DLD1 (cell line): ENCODE measurements around the gene ZNF423.
"Not testable (repeated sequence)": the region's sequence is repeated elsewhere in the genome, so short reads cannot be mapped to it uniquely, and the experiment has no call there.

Source experiments
- in situ Hi-C: cut with HindIII; loops from 2 replicates; pipeline ENCODE4 v1.10.0; 2017; ENCODE audit warnings: low sequenced_read_pairs

Gene ZNF423

DNA sequence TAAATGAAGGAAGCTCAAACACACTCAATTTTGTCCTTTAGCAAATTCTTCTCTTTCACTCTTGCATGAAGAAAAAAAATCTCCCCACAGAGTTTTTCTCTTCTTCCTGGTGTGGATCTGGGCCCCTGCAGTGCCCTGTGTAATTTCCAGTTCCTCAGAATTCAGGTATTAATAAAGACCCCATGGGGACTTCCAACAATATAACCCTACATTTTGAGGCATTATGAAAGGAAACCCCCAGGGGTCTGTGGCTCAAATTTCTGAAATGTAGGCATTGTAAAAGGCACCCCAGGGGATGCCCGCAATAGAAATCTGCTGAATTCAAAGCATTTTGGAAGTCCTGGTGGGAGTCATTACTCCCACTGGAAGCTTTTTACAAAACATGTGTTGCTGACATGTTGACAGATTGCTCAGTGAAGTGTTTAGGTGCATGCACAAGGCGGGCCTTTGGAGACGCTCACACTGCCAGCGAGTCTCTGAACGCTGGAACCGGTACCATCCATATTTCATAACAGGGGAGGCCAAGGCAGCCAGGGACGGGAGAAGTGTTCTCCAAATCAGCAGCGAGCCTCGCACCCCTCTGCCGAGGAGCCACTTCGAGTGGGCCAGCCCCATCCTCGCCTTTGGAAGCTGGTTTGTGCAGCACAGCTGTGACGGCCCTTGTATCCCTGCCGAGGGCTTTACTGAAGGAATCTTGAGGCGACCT lies 154.0 kb downstream of the ZNF423 start:
- in situ Hi-C loops = no loop called here

DNA sequence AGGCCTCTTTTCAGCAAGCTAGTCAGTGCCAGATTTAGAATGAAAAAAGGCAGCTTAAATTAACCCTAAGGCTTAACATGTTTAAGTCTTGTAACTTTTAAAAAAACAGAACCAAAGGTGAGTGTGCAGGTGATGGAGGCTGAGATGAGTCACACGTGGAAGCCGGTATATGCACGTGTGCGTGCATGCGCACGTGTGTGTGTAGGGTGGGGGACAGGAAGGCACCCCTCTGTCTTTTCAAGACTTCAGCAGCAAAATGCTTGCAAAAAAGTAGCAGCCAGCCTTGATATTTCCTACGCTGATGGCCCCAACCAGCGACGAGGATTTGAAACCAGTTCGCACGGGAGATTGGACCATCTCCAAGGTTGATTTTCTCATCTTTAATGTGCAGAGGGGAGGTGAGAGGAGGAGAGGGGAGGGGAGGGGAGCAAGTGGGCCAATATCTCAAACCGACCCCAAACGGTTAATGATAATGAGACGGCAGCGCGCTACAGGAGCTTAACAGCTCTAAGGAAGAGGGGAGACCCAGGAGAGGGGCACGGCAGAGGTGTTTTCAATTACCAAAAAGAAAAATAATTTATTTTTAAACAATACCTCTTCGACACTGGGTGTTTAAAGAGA lies 154.7 kb downstream of the ZNF423 start:
- in situ Hi-C loops = no loop called here

DNA sequence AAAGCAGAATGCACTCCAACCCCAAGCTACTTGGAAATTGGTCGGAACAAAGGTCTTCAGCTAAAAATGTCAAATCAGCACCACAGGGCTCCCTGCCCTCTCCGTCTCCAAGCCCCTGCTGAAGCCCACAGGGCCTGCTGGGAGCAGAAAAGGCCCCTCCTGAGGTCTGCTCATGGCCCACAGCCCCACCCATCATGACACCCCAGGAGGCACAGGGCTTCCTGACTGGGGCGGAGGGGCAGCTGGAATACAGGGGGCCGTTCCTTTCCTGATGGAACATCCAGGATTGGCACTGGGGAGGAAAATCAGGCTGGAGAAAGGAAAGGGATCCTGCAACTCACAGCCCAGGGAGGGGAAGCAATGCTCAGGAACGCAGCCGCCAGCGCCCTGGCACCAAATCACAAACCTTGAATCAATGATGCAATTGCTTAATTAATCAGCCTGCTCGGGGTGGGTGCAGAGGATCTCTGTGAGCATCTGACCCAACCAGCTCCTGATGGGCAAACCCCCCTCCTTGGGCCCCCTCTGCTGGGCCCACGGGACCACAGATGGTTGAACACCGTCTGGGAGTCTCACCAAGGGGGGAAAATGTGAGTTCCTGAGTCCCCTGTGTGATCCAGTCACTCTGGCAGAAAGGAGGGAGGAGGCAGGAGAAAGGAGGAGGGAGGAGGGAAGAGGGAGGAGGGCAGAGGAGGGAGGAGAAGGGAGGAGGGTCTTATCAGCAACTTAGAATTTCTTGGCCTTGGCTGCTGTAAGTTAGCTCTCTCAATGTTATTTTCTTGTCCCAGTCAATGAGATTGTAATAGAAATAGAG lies 155.5 kb downstream of the ZNF423 start:
- in situ Hi-C loops = no loop called here

DNA sequence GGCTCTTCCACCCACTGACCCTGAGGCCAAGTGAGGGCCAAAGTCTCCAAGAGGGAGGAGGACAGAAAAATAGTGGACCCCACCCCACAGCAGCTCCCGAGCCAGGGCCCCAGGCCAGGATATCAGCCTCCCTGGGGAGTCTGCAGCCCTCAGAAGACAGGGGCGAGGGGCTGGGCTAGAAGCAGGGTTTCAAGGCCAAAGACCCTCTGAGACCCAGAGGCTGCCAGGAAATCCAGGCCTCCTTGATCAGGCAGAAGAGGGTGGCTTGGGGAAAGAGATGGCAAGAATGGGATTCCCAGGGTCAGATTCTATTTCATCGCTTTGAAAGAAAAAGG lies 156.1 kb downstream of the ZNF423 start:
- in situ Hi-C loops = no loop called here

DNA sequence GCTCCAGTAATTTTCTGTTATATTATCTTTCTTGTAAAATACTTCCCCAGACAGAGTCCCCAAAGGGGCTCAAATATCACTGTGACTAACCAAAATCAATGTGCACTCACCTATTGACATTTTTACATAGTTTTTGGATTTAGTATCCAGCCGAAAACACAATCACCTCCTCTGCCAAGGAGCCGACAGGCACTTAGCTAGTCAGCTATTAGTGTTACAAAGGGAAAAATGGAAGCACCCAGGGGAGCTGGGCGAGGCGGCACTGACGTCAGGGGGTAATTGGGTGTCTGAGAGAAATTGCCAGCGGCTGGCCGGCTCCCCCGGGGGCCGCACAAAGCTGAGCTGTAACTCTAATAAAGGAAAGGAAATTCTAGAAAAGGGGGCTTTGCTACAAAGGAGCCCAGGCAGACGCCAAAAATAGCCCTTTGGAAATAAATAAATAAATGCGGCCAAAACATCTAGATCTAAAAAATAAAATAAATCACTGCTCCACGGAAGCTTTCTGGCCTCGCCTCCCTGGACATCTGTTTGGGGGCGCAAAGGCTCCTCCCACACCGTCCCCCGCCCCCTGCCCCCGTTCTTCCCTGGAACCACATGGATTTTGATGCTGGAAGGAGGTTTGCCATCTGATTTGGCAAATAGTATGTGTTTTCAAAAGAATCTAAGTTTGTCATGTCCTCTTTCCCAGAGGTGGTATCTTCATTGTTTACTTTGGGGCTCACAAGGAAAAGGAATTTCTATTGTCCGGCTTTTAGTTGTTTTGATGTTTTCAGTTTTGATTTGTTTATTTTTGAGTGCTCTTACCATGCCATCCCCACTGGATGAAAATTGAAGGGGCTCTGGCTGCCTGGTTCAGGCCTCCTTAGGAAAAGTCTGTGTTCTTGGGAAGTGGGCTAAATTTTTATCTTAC lies 156.7 kb downstream of the ZNF423 start:
- in situ Hi-C loops = no loop called here

DNA sequence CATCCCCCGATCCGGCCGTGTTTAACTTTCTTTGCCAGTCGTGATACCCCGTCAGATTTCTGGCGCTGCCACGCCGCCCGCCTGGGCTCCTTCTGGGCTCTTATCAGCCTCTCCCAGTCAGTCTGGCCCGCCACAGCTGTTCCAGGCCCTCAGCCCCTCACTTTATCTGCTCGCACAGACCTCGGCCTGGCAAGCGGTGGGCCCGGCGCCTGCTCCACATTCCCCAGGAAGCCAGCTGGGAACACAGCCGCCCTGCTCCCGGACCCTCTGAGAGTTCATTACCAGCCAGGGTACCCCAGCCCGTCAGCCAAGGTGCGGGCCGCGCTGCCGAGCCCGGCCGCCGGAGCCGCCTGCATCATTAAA lies 157.5 kb downstream of the ZNF423 start:
- in situ Hi-C loops = no loop called here

DNA sequence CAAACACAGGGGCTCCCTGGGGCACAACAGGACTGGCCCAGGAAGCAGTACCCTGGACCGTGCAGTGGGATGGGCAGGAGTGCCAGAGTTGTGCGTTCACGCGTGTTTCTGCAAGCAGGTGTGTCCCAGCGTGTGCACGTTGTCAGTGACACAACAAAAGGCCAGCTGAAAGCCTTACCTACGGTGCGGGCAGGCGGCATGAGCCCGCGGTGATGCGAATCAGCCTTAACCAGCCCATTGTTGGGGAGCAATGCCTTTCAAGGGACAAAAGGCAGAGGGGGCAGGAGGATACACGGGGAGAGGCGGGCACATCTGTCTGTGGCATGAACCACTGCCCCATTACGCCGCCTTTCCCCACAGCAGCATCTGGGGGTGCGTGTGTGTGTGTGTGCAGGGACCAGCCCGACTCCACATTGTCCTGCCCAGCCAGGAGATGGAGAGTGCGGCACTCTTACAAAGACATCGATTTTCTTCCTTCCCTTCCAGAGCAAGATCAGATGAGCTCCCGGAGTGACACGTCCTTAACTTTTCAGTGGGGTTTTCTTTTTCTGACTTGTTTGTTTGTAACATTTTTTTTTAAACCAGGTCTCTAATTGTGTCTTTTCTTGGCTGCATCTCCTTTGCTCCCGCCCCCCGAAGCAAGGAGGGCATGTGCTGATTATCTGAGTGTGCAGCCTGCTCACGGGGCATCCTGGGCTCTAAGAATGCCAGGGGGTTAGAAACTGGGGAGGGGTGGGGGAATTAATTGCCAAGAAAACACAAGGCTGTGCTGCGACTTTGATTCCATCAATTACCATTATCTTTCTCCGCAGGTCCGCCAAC lies 158.1 kb downstream of the ZNF423 start:
- in situ Hi-C loops = no loop called here

DNA sequence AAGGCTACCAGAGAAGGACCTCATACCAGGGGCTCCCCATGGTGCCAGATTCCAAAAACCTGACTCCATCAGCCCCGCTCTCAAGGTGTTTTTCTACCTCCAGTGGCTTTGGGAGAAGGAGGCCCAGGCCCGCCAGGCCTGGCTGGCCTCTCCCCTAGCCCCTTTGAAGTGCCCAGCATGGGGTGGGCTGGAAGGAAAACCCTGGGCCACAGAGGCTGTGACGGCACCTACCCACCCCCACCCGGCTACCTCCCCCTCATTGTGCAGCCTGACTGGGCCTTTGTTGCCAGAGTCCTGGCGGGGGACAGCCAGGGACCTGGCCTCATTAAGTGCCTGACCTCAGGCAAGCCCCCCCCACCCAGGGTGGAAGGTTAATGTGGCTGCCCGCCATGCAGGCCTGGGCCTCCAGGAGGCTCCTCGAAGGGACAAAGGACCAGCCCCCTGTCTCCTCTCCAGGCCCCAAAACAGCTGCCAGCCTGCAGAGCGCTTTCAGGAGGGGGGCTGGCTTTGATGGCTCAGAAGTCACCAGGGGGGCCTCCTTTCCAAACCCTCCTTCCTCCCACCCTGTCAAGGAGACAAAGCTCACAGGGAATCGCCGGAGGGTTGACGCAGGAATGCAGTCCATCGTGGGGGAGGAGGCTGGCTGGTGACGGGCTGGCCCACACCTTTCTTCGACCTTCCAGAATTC lies 159.4 kb downstream of the ZNF423 start:
- in situ Hi-C loops = no loop called here

DNA sequence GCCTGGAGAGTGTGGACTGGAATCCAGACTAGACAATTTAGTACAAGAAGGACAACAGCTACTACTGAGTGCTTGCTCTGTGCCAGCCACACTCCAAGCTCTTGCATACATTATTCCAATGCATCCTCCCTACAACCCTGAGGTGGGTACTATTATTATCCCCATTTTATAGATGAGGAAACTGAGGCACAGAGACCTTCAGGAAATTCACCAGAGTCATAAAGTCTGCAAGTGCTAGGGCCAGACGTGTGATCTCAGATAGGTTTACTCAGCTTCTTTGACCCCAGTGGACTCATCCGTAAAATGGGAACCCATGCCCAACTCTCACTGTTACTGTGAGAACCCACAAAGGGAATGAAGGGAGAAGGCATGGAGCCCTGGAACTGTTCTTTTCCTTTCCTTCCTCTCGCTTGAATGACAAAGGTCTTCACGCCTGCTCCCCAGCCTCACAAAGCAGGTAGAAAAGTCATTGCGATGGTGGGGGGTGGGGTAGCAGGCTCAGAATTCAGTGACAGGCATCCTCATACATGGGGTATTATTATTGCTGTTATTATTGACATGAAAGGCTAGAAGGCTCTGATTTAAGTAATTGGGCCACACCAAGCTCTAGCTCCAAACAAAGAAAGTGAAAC lies 160.0 kb downstream of the ZNF423 start:
- in situ Hi-C loops = no loop called here

DNA sequence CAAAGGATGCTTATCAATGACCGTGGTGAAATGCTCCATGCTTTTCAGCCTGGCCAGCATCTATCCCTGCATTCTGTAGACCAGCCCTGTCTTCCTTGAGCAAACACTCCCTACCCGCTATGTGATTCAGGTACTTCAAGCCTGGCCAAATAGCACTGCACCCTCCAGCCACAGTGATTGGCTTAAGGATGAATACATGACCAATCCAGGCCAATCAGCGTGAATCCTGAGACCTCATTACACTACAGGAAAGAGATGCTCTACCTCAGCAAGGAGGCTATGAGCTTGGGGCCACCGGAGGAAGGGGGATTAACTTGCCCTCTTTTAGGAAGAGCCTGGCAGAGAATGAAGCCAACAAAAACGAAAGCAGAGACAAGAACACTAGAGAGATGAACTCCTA lies 162.5 kb downstream of the ZNF423 start:
- in situ Hi-C loops = no loop called here

DNA sequence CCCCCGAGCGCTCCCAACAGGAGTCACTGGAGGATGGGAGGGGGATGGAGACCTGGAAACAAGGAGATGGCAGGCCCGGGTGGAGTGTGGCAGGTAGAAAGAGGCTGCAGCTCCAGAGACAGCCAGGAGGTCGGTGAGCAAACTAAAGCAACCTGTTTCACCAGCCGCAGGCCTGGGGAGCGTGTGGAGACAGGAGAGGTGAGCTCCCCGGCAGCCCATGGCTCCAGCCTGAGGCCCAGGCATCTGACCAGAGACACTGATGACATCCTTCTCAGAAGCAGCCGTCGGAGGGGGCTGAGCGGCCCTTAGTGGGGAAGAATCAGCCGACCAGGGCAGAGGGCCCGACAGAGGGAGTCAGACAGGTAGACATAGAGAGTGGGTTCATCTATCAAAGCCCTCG lies 165.1 kb downstream of the ZNF423 start:
- in situ Hi-C loops = no loop called here

DNA sequence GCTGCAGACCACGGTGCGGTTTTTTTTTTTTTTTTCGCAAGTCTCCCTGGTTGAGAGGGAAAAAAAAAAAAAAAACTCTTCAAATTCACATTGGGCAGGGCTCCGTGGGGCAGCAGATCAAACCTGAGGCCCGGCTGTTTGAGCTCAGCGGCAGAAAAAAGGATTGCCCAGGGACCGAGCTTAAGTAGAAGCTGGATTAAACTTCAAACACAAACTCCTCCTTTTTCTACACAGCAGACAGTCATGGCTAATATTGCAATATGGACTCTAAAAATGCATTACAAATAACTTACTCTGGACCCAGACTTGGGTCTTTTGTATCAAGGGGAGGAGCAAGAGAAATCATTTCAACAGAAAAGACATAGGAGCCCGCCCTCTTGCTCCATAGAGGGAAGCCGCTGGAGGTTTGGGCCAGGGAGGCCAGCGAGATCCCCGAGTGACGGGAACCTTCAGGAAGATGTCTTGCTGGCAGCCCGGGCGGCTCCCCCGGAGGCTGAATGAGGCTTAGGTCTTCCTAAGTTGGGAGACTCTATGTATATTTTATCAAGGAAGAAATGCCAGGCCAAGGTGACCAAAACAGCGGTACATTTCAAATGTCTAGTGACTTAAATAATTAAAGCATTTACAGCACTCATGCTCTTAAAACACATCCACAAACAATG lies 167.7 kb downstream of the ZNF423 start:
- in situ Hi-C loops = no loop called here

DNA sequence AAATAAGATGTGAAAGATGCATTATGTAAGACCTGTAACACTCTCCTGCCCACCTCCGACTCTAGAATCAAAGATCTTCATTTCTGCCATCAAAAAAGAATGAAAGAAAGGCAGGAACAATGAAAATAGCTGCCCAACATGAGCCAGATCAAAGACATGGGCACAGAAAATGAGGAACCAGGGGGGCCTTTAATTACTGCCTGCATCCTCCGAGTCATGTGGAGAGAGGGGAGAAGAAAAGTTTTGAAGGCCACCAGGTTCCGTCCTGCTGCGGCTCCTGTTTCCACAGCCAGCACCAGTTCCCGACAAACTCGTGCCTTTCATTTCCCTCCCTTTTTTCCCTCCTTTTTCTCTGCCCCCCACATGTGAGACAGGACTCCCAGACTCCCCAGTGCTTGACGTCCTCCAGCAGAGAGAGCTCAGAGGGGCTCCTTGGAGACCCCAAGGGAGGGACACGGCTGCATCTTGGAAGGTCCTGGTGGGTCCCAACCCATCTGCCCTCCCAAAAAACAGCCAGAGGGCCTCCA lies 168.4 kb downstream of the ZNF423 start:
- in situ Hi-C loops = no loop called here

DNA sequence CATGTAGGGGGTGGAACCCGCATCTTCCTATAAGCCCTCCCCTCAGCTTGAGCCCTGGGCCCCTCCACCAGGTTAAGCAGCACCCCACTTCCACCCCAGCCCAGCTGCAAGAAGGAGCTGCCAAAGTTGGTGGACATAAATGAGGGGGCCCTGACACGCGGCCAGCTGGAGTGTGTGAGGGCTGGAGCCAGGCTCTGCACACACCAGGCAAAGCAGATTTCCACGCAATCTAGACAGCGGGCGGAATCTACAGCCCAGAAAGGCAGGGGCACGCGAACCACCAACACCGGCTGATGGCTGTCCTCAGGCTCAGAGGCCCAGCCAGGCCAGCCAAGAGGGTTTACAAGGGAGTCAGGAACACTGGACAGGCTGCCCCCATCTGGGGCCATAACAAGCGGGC lies 171.2 kb downstream of the ZNF423 start:
- in situ Hi-C loops = no loop called here

DNA sequence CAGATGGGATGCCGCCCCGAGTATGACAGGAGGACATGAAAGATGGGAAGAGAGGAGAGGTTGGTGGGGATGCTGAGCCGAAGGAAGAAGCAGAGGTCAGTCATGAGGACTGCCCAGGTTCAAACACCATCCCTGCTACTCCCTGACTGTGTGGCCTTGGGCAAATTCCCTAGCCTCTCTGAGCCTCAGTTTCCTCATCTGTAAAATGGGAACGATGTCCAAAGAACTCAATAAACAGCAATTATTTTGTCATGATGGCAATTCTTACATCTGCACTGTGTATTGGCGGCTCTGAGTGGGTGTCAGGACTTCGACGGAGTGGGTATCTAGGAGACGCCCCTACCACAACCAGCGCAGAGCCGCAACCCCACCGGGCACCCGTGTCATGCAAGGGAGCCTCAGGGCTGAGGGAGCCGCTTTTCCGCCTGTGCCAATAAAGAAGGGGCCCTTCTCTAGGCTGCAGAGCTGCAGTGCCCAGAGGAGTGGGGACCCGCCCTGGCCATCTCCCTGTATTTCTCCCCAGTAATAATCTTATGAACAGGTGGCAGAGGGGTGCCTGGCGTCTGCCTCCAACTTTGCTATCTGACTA lies 173.2 kb downstream of the ZNF423 start:
- in situ Hi-C loops = no loop called here

DNA sequence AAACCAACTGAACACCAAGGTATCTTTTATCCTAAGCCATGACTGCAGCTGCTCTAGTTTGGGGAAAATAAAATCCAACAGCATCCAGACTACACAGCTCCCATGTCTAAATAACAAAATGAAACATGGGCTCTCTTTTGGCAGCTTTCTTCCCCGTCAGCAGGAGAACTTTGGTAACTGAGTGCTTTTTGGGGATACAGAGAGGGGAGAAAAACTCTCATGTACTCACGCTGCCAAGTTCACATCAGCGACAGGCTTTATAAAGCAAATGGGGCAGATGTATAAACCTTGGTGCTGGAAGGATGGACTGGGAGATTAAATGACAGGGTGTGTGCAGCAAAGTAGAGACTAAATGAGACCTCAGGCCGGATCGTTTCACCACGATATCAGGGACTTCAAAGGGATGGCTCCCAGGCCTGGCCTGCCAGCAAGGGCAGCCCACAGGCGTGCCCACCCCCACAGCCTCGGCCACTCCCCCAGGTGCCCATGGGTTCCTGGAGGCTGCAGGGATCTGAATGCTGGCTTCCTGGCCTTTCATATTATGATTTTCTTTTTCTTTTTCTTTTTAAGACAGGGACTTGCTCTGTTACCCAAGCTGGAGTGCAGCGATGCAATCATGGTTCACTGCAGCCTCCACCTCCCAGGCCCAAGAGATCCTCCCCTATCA lies 174.6 kb downstream of the ZNF423 start:
- in situ Hi-C loops = no loop called here

DNA sequence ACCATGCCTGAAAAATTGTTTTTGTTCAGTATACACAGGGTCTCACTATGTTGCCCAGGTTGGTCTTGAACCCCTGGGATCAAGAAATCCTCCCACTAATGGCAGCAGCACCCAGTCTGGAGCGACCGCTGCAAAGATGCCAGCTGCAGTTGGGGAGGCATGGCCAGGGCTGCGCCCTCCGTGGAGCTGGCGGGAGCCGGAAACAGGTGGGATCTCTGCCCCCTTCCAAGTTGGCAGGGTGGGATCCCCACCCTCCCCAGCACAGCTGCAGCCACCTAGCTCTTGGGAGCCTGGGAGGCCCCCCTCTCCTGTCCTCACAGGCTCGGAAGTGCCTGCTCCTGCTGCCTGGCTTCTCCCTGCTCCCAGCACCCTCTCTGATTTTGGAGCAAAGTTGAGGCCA lies 176.8 kb downstream of the ZNF423 start:
- in situ Hi-C loops = no loop called here

DNA sequence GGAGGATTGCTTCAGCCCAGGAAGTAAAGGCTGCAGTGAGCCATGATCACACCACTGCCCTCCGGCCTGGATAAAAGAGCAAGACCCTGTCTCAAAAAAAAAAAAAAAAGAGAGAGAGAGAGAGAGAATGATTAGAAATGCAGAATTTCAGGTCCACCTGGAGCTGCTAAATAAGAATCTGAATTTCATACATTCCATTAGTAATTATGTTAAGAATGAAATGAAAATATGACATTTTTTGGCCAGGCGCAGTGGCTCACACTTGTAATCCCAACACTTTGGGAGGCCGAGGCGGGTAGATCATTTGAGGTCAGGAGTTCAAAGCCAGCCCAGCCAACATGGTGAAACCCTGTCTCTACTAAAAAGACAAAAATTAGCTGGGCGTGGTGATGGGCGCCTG lies 178.3 kb downstream of the ZNF423 start:
- in situ Hi-C loops = not testable (repeated sequence)
